ENCODE data around the gene RAP1GAP. TPM values are rescaled to one million over a fixed set of nuclear protein-coding genes. Genes with fewer than 3 reads are reported as not detected.
"Not testable (repeated sequence)": the region's sequence is repeated elsewhere in the genome, so short reads cannot be mapped to it uniquely, and the experiment has no call there.

RAP1GAP gene
- total and polyA plus RNA-seq, 5 experiments from 2014 or later, result 0.49 to 0.60 TPM; not detected in 3

DNA sequence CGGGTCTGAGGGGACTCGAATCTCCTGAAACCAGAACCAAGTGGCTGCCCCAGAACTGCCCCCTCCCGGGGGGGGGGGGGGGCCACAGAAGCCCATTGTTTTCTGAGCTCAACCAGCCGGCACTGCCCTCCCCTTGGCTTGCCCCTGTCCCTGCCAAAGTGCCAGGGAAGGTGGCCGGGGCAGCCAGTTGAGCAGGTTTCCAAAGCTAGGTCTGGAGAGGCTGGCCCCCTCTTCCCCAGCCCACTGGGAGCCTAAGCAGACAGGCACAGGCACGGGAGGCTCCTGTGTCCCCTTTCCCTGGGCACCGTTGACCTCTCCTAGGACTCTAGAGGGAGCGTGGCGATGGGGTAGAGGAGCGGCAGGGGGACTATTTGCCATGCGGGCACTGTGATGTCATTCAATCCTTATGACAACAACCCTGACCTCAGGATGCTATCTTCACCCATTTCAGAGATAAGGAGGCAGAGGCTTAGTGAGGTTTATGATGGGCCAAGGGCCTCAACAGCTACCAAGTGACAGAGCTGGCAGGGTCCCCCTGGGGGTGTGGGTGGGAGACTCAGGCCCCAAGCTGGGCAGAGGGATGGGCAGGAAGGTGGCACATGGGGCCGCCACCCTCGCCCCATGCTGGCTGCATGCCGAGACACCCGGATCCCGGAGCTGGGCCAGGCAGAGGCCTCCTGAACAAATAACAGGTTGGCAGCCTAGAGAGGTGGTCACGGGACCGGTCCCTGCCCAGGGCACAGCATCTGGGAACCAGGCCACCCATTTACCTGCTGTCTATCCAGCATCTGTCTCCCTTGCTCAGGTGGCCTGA, 35.0 kb downstream of the RAP1GAP start:
- Mint-ChIP-seq H3K4me3 (no peak overlapping the region), H3K4me1 (no peaks in the 10 kb centered on the region), H3K36me3 (no peaks in the 10 kb centered on the region), H3K9me3 (no peaks in the 10 kb centered on the region), H3K27me3 (peaks cover 0 to 25% (median 17%) of the 10 kb centered on the region in 5 donors), H3K27ac (no peak overlapping the region)
- ATAC-seq (no peak), DNase-seq (no peak)
- POLR2A ChIA-PET, result no interaction called here

DNA sequence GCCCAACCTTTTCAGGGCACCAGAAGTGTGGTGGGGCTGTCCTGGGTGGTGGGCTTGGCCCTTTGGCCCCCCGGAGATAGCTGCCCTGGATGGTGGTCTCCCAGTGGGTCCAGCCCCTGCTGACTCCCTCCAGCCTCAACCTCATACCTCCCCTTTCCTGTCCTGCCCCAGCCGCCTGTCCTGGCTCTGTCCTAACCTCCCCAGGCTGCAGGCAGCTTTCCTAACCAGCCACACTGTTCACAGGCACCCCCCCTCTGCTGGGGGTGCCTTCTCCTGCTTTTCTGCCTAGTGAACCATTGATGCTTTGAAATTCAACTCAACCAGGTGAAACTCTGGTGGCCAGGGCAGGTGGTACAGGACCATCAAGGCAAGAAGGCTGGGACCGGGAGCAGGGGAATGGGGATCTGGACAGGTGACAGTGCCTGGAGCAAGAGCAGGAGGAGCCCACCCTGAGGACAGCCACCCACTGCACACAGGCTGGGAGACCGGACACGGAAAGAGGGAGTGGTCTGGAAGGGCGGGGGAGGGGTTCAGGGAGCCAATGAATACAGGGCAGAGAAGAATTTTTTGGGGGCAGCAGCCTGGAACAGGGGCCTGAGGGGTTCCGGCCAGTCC, 35.9 kb downstream of the RAP1GAP start:
- no peaks in the 10 kb centered on the region for H3K36me3 Mint-ChIP-seq
- peaks cover 0 to 25% (median 17%) of the 10 kb centered on the region in 5 donors for H3K27me3 Mint-ChIP-seq
- no peaks in the 10 kb centered on the region for H3K9me3 Mint-ChIP-seq
- no peaks in the 10 kb centered on the region for H3K4me1 Mint-ChIP-seq
- DNase-seq, result no peak
- H3K27ac Mint-ChIP-seq, result no peak overlapping the region
- POLR2A ChIA-PET, result no interaction called here
- ATAC-seq, result no peak
- no peak overlapping the region for H3K4me3 Mint-ChIP-seq

DNA sequence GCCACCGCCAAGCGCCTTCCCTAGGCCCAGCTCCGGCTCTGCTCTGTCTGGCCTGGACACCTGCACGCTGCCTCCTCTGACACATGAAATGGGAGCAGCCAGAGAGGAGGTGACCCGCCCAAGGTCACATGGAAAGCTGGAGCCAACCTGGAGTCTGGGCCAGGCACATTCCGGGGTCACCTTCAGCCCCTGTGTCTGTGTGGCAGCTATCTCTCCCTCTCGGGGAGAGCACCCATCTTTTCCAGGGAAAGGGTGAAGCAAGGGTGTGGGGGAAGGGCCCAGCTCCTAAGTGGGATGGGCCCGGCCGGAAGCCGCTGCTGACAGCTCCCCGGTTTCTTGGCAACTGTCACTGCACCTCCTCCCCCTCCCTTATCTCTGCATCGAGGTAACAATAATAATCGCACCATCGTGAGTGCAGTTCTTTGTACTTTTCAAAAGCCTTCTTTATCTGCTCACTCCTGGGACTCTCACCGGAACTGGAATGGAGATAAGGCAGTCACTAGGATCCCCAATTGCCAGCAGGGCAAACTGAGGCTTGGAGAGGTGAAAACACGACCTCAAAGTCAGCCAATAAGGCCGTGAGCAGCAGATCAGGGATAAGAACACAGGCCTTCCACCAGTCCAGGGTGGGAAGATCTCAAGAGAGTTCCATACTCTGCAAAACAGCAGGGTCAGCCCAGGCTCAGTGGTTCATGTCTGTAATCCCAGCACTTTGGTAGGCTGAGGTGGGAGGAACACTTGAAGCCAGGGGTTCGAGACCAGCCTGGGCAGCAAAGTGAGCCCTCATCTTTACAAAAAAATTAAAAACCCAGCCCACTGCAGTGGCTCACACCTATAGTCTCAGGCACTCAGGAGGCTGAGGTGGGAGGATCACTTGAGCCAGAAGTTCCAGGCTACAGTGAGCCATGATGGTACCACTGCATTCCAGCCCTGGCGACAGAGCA, 36.9 kb downstream of the RAP1GAP start:
- H3K27me3 Mint-ChIP-seq, result peaks cover 0 to 25% (median 17%) of the 10 kb centered on the region in 5 donors
- POLR2A ChIA-PET, result interaction anchor here (0.5 kb wide), 1 partner anchor 126 kb away, joined by 3 read pairs; no protein-coding TSS in a partner anchor
- no peaks in the 10 kb centered on the region for H3K36me3 Mint-ChIP-seq
- no peaks in the 10 kb centered on the region for H3K9me3 Mint-ChIP-seq
- no peaks in the 10 kb centered on the region for H3K4me1 Mint-ChIP-seq
- no peak overlapping the region for H3K4me3 Mint-ChIP-seq
- DNase-seq, result no peak
- H3K27ac Mint-ChIP-seq, result no peak overlapping the region
- no peak for ATAC-seq

DNA sequence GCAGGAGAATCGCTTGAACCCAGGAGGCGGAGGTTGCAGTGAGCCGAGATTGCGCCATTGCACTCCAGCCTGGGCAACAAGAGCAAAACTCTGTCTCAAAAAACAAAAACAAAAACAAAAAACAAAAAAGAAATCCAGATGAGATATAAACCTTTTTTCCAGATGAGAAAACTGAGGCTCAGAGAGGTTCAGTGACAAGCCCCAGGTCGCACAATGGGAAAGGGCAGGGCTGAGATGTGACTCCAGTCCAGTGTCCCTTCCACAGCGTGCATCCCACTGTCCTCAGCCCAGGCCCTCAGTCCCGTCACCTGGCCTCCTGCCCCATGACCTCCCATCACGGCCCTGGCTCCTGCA, 37.6 kb downstream of the RAP1GAP start:
- POLR2A ChIA-PET, H3K9me3 Mint-ChIP-seq, ATAC-seq, H3K27ac Mint-ChIP-seq, H3K4me3 Mint-ChIP-seq, H3K4me1 Mint-ChIP-seq, H3K36me3 Mint-ChIP-seq, DNase-seq: not testable (repeated sequence)
- H3K27me3 Mint-ChIP-seq, result peaks cover 3 to 28% (median 17%) of the 10 kb centered on the region in 5 donors

DNA sequence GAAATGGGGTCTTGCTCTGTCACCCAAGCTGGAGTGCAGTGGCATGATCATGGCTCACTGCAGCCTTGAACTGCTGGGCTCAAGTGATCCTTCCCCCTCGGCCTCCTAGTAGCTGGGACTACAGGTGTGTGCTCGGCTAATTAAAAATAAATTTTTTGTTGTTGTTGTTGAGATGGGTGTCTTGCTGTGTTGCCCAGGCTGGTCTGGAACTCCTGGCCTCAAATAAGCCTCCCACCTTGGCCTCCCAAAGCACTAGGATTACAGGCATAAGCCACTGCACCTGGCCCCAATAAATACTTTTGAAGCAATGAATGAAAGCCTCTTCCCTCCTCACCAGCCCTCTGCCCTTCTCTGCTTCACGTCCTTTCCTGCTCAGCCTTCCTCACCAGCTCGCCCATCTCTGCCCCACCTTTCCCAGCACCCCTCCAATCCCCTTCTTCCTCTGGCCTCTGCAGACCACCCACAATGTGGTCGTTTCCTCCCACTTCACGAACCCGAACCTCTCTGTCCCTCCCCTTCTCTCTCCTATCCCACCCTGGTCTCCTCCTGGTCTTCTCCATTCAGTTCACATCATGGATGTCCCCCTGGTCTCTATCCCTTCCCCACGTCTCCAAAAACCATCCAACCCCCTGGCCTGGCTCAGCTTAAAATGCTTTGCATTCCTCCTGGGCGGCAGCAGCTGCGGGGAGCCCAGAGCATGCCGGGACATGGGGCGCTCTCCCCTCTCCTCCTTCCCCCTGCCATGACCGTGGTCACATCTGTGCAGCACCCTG, 38.4 kb downstream of the RAP1GAP start:
- H3K4me3 Mint-ChIP-seq, result no peak overlapping the region

DNA sequence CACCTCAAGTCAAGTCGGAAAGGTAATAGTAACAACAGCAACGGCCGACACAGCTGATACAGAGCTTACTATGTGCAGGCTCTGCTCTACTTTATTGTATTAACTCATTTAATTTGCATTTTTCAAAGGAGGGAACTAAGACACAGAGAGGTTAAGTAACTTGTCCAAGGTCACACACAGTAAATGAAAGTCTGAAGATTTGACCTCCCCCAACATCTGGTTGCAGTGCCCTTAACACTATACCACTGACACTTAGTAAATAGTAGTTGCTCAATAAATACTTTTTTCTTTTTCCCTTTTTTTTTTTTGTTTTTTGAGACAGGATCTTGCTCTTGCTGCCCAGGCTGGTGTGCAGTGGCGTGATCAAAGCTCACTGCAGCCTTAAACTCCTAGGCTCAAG, 39.2 kb downstream of the RAP1GAP start:
- Mint-ChIP-seq H3K36me3 (no peaks in the 10 kb centered on the region), H3K4me1 (no peaks in the 10 kb centered on the region)
- no peak for ATAC-seq

More for the DNA sequence above, 38.4 kb downstream of the RAP1GAP start:
- Mint-ChIP-seq H3K27ac (no peak overlapping the region), H3K36me3 (no peaks in the 10 kb centered on the region), H3K27me3 (peaks cover 3 to 31% (median 21%) of the 10 kb centered on the region in 5 donors), H3K9me3 (no peaks in the 10 kb centered on the region), H3K4me1 (no peaks in the 10 kb centered on the region)
- POLR2A ChIA-PET, result no interaction called here
- no peak for ATAC-seq
- no peak for DNase-seq

DNA sequence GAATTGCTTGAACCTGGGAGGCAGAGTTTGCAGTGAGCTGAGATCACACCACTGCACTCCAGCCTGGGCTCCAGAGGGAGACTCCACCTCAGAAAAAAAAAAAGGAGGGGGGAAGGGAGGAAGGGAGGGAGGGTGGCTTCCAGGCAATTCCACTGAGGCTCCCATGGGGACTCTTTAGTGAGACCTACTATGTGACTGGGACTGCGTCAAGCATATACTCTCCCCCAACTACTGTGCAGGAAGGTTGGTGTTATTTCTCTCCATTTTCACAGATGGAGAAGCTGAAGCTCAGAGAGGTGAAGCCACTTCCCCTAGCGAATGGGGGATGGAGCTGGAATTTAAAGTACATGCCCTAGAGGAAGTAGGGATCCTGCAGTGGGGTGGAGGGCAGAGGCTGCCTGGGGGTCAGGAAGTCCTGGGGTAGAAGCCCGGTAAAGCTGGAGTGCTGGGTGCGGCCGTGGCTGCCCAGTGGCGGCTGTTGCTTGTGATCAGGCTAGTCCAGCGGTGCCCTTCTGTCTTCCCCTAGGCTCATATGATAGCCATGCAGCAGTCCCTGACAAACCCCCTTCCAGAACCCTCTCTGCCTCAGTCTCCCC, 40.3 kb downstream of the RAP1GAP start:
- Mint-ChIP-seq H3K9me3 (no peaks in the 10 kb centered on the region), H3K27me3 (peaks cover 7 to 26% (median 21%) of the 10 kb centered on the region in 5 donors), H3K27ac (peak overlapping the region in 1 of 10 donors; percentile 29), H3K36me3 (no peaks in the 10 kb centered on the region), H3K4me3 (no peak overlapping the region), H3K4me1 (peaks cover 0 to 2% (median 0%) of the 10 kb centered on the region in 4 donors)
- no peak for DNase-seq
- POLR2A ChIA-PET, result no interaction called here
- no peak for ATAC-seq

More for the DNA sequence above, 39.2 kb downstream of the RAP1GAP start:
- no peak for DNase-seq
- H3K27me3 Mint-ChIP-seq, result peaks cover 4 to 26% (median 19%) of the 10 kb centered on the region in 5 donors
- H3K27ac Mint-ChIP-seq, result no peak overlapping the region
- H3K4me3 Mint-ChIP-seq, result no peak overlapping the region
- POLR2A ChIA-PET, result no interaction called here
- no peaks in the 10 kb centered on the region for H3K9me3 Mint-ChIP-seq

DNA sequence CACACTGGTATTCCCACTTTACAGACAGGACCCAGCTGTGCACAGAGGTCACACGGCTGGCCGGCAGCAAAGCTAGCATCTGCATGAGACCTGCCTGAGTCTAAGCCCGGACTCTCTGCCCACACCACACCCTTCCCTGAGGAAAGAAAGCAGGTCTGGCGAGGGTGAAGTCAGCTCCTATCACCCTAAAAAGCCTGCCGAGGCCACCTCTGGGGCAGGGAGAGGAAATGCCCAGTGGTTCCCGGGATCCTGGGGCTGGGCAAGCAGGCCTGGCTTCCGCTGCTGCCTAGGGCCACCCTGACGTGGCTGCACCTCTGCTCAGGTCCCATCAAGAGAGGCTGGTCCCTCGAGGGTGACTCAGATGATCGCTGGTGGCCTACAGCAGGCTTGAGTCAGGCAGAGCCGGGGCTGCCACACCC, 42.2 kb downstream of the RAP1GAP start:
- Mint-ChIP-seq H3K9me3 (no peaks in the 10 kb centered on the region), H3K27me3 (peaks cover 11 to 39% (median 23%) of the 10 kb centered on the region in 5 donors), H3K27ac (no peak overlapping the region), H3K4me3 (no peak overlapping the region), H3K4me1 (peaks cover 0 to 8% (median 5%) of the 10 kb centered on the region in 4 donors), H3K36me3 (no peaks in the 10 kb centered on the region)
- DNase-seq (no peak), ATAC-seq (no peak)
- POLR2A ChIA-PET, result no interaction called here

DNA sequence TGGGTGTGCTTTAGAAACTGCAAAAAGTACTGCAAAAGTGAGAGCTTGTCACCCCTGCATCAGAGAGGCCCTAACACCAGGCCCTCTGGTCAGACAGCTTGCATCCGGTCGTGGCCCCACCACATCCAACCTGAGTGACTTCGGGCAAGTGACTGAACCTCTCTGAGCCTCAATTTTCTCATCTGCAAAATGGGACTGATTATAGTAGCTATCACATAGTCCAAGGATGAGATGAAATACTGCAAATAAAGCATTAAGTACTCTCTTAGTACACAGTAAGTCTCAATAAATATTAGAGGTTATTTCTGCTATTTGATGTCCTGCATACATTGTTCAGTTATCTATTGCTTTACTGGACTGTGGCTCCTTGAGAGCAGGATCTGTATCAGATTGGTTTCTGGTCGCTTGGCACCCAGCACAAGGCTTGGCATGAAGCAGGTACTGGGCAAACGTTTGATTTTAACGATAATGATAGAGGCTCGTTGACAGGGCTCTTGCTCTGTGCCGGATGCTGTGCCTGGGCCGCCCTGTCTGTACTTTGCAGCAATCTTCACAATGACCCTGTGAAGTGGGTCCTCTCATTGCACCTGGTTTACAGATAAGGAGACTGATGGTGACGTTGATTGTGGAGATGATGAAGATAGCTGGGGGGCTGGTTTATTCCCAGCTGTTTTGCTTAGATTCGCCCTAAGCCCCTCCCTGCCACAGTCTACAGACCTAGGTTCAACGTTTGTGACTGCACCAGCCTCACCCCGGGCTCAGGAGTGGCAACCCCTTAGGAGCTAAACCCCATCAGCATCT, 43.6 kb downstream of the RAP1GAP start:
- H3K4me3 Mint-ChIP-seq, result no peak overlapping the region
- H3K27me3 Mint-ChIP-seq, result peaks cover 17 to 39% (median 26%) of the 10 kb centered on the region in 5 donors
- H3K27ac Mint-ChIP-seq, result no peak overlapping the region
- H3K4me1 Mint-ChIP-seq, result peaks cover 0 to 15% (median 8%) of the 10 kb centered on the region in 4 donors
- ATAC-seq (no peak), DNase-seq (no peak)
- no peaks in the 10 kb centered on the region for H3K36me3 Mint-ChIP-seq
- POLR2A ChIA-PET, result no interaction called here
- no peaks in the 10 kb centered on the region for H3K9me3 Mint-ChIP-seq

DNA sequence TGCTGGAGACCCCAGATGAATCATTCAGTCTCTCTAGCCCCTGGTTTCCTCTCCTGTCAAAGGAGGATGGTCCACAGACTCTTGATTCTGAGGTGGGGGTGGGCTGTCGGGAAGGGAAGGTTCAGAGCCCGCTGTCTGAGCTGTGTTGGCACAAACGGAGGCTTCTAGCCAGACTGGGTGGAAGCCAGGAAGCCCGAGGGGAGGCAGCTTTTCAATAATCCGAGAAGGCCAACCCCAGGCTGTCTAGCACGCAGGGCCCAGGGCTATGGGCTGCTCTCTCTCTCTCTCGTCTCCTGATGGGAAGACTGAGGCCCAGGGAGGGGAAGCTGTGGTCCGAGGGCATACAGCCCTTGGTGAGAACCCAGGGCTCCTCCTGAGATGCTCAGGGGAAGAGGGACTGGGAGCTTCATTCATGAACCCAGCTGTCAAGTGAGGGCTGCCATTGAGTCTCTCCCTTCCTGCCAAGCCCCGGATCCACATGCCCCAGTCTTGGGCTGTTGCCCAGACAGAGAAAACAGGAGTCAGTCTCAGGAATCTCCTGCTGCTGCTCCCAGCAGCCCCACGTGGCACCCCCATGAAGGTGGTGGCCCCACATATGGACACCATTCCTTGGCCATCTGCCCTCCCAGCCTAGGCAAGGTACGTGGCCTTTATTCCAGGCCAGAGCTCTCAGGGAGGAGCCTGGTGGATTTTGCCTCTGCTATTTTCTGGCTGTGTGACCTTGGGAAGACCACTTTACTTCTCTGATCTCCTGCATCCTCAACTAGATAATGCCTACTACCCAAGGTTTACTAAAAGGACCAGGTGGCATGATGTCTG, 44.4 kb downstream of the RAP1GAP start:
- peaks cover 19 to 39% (median 28%) of the 10 kb centered on the region in 5 donors for H3K27me3 Mint-ChIP-seq
- no peak overlapping the region for H3K4me3 Mint-ChIP-seq
- H3K27ac Mint-ChIP-seq, result peak overlapping the region in 1 of 10 donors; percentile 49
- no peaks in the 10 kb centered on the region for H3K36me3 Mint-ChIP-seq
- ATAC-seq (no peak), DNase-seq (no peak)
- H3K4me1 Mint-ChIP-seq, result peaks cover 0 to 15% (median 8%) of the 10 kb centered on the region in 4 donors
- no peaks in the 10 kb centered on the region for H3K9me3 Mint-ChIP-seq
- POLR2A ChIA-PET, result no interaction called here
